Trophoblast cell (in vitro differentiated cells and primary cell): ENCODE measurements around the gene RAD51B.
A peak's percentile ranks its signal among the peaks of the same experiment; 100 is the strongest.
"Not testable (repeated sequence)": the region's sequence is repeated elsewhere in the genome, so short reads cannot be mapped to it uniquely, and the experiment has no call there.

Experiments
- DNase-seq, 2 donors: peaks; one replicate each; pipeline ENCODE4 v3.0.0-alpha.2; 2016
- H2AFZ ChIP-seq: 2 replicates; pipeline ENCODE4 v1.6.1; 2013; ENCODE audit warnings: low read length, moderate library complexity, mild to moderate bottlenecking; ENCODE audit not compliant: insufficient read depth, poor library complexity
- H2AK5ac ChIP-seq: 2 replicates; pipeline ENCODE4 v1.6.1; 2013; ENCODE audit warnings: mild to moderate bottlenecking, low read length
- H2BK120ac ChIP-seq: 2 replicates; pipeline ENCODE4 v1.6.1; 2013; ENCODE audit warnings: low read length, mild to moderate bottlenecking, moderate library complexity; ENCODE audit not compliant: insufficient read depth, poor library complexity
- H2BK12ac ChIP-seq: 2 replicates; pipeline ENCODE4 v1.6.1; 2013; ENCODE audit warnings: mild to moderate bottlenecking, low read length, moderate library complexity
- H2BK5ac ChIP-seq: 2 replicates; pipeline ENCODE4 v1.6.1; 2013; ENCODE audit warnings: low read length, low read depth, moderate library complexity, mild to moderate bottlenecking; ENCODE audit not compliant: poor library complexity
- H3K14ac ChIP-seq: 2 replicates; pipeline ENCODE4 v1.6.1; 2013; ENCODE audit warnings: mild to moderate bottlenecking, low read length
- H3K18ac ChIP-seq: 2 replicates; pipeline ENCODE4 v1.6.1; 2013; ENCODE audit warnings: mild to moderate bottlenecking, low read length
- H3K23ac ChIP-seq: 2 replicates; pipeline ENCODE4 v1.6.1; 2013; ENCODE audit warnings: low read length
- H3K27ac ChIP-seq: 2 replicates; pipeline ENCODE4 v1.5.1; 2013; ENCODE audit warnings: low read depth, mild to moderate bottlenecking, inconsistent platforms, low read length, moderate library complexity
- H3K27me3 ChIP-seq: 2 replicates; pipeline ENCODE4 v1.6.1; 2013; ENCODE audit warnings: inconsistent platforms, mild to moderate bottlenecking, low read length, moderate library complexity; ENCODE audit not compliant: insufficient read depth
- H3K36me3 ChIP-seq, 2 experiments: 1 replicate in 1 of 2; 2 replicates in 1 of 2; pipeline ENCODE4 v1.6.1; 2013; ENCODE audit warnings: low read length in 2 of 2, mild to moderate bottlenecking in 2 of 2, moderate library complexity in 1 of 2; ENCODE audit not compliant: insufficient read depth in 2 of 2, control insufficient read depth in 1 of 2
- H3K4ac ChIP-seq: 2 replicates; pipeline ENCODE4 v1.6.1; 2013; ENCODE audit warnings: low read depth, mild to moderate bottlenecking, low read length, moderate library complexity
- H3K4me1 ChIP-seq, 2 experiments: 1 replicate in 1 of 2; 2 replicates in 1 of 2; pipeline ENCODE4 v1.6.1; 2013; ENCODE audit warnings: low read length in 2 of 2, mild to moderate bottlenecking in 2 of 2, moderate library complexity in 1 of 2; ENCODE audit not compliant: insufficient read depth in 2 of 2, control insufficient read depth in 1 of 2
- H3K4me2 ChIP-seq: 2 replicates; pipeline ENCODE4 v1.6.1; 2013; ENCODE audit warnings: inconsistent platforms, mild to moderate bottlenecking, low read length, moderate library complexity
- H3K4me3 ChIP-seq: 2 replicates; pipeline ENCODE4 v1.5.1; 2013; ENCODE audit warnings: mild to moderate bottlenecking, low read depth, low read length, inconsistent platforms
- H3K79me1 ChIP-seq: one replicate; pipeline ENCODE4 v1.6.1; 2013; ENCODE audit warnings: low read length
- H3K79me2 ChIP-seq: 2 replicates; pipeline ENCODE4 v1.6.1; 2013; ENCODE audit warnings: low read length, mild to moderate bottlenecking; ENCODE audit not compliant: control insufficient read depth, insufficient read depth, poor library complexity
- H3K9ac ChIP-seq: 2 replicates; pipeline ENCODE4 v1.6.1; 2013; ENCODE audit warnings: mild to moderate bottlenecking, low read length
- H3K9me3 ChIP-seq: 2 replicates; pipeline ENCODE4 v1.6.1; 2013; ENCODE audit warnings: low read depth, mild to moderate bottlenecking, control low read depth, inconsistent platforms, low read length; ENCODE audit not compliant: insufficient read depth
- H4K12ac ChIP-seq: 2 replicates; pipeline ENCODE4 v1.6.1; 2013; ENCODE audit warnings: low read depth, mild to moderate bottlenecking, low read length, moderate library complexity
- H4K8ac ChIP-seq: 2 replicates; pipeline ENCODE4 v1.6.1; 2013; ENCODE audit warnings: low read depth, mild to moderate bottlenecking, low read length, moderate library complexity
- H4K91ac ChIP-seq: one replicate; pipeline ENCODE4 v1.6.1; 2013; ENCODE audit warnings: low read depth, mild to moderate bottlenecking, low read length, moderate library complexity
- WGBS: extraction: QIAGEN DNeasy Blood & Tissue Kit; methylation state at CpG from one replicate; pipeline ENCODE4 v1.1.7; 2013; ENCODE audit warnings: missing lambda C conversion rate; ENCODE audit not compliant: insufficient read length, insufficient coverage; ENCODE audit errors: extremely low coverage; 5-methylcytosine and 5-hydroxymethylcytosine counted together

RAD51B gene

DNA sequence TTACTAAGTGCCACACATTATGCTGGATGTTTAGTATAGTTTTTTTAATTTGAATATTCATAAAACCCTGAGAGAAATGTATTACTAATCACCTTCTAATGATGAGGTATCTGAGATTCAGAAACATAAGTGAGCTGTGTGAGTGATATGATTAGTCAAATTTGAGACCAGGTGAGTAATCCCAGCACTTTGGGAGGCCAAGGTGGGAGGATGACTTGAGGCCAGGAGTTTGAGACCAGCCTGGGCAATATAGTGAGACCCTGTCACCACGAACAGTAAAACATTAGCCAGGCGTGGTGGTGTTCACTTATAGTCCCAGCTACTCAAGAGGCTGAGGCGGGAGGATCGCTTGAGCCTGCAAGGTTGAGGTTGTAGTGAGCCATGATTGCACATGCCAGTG, 438.4 kb downstream of the RAD51B start:
- H3K4me2 ChIP-seq, result no peak overlapping the region
- H3K79me1 ChIP-seq, result peaks cover 18% of the 10 kb centered on the region
- H4K12ac ChIP-seq, result no peak overlapping the region
- H3K27ac ChIP-seq, result no peak overlapping the region
- H3K23ac ChIP-seq, result no peak overlapping the region
- peak overlapping the region; percentile 77 for H4K91ac ChIP-seq
- no peak overlapping the region for H3K9ac ChIP-seq
- H3K18ac ChIP-seq, result peak overlapping the region; percentile 57
- peak overlapping the region; percentile 10 for H3K4me3 ChIP-seq
- peak overlapping the region; percentile 21 for H2AK5ac ChIP-seq
- H3K27me3 ChIP-seq, result no peaks in the 10 kb centered on the region
- H2BK120ac ChIP-seq, result peak overlapping the region; percentile 48
- no CpG with 5 or more reads among the region's 4 CpGs for WGBS
- H4K8ac ChIP-seq, result no peak overlapping the region
- peaks cover 2% of the 10 kb centered on the region for H3K9me3 ChIP-seq
- DNase-seq, result no peak
- H3K36me3 ChIP-seq, result no peaks in the 10 kb centered on the region
- H2BK5ac ChIP-seq, result no peak overlapping the region
- H2BK12ac ChIP-seq, result peak overlapping the region; percentile 74
- no peaks in the 10 kb centered on the region for H3K79me2 ChIP-seq
- peak overlapping the region; percentile 24 for H3K4ac ChIP-seq
- peak overlapping the region; percentile 41 for H3K14ac ChIP-seq
- no peak overlapping the region for H2AFZ ChIP-seq
- H3K4me1 ChIP-seq, result peaks cover 6 to 12% of the 10 kb centered on the region in 2 experiments

DNA sequence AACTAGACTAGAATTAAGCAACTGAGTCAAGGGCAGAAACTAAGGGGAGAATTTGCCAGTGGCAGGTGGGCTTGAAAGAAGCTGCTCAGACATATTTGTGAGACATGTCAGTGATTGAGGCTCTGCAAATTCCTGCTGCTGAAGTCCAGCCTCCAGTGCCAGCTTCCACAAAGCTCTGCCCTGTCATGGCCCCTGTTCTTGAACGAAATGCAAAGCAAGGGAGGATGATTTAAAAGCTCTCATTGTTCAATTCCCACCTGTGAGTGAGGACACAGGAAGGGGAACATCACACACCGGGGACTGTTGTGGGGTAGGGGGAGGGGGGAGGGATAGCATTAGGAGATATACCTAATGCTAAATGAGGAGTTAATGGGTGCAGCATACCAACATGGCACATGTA, 439.4 kb downstream of the RAD51B start:
- not testable (repeated sequence) for H3K9me3 ChIP-seq, H3K14ac ChIP-seq, H3K23ac ChIP-seq, H2AFZ ChIP-seq, DNase-seq, H2BK5ac ChIP-seq, H4K8ac ChIP-seq, H3K79me2 ChIP-seq, H3K18ac ChIP-seq, H3K4ac ChIP-seq, H4K12ac ChIP-seq, H3K4me2 ChIP-seq, H3K36me3 ChIP-seq, H3K27me3 ChIP-seq, H3K27ac ChIP-seq, H3K4me3 ChIP-seq, H3K9ac ChIP-seq
- no CpG with 5 or more reads among the region's 2 CpGs for WGBS
- peak overlapping the region; percentile 63 for H2BK12ac ChIP-seq
- peaks cover 6 to 12% of the 10 kb centered on the region in 2 experiments for H3K4me1 ChIP-seq
- H2BK120ac ChIP-seq, result peak overlapping the region; percentile 39
- H2AK5ac ChIP-seq, result peak overlapping the region; percentile 49
- H3K79me1 ChIP-seq, result peaks cover 18% of the 10 kb centered on the region
- peak overlapping the region; percentile 36 for H4K91ac ChIP-seq

DNA sequence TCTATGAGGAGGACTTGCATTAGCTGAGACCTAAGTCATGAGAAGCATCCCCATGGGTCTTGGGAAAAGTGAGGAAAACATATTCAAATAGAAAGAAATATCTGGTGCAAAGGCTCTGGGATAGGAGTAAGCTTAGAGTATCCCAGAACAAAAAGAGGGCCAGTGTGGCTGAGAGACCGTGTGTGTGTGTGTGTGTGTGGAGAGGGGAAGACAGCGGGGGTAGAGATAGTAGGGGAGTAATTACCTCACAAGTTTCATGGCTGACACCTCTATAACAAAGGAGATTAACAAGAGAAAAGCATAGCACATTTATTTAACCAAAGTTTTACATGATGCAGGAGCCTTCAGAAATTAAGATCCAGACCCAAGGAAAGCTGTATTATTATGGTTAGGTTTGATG, 440.5 kb downstream of the RAD51B start:
- peak overlapping the region; percentile 81 for H2BK120ac ChIP-seq
- H3K9me3 ChIP-seq, result peaks cover 2% of the 10 kb centered on the region
- no peak overlapping the region for H4K8ac ChIP-seq
- DNase-seq, result no peak
- H4K91ac ChIP-seq, result peak overlapping the region; percentile 88
- H2BK5ac ChIP-seq, result peak overlapping the region; percentile 54
- H3K4ac ChIP-seq, result peak overlapping the region; percentile 21
- no peak overlapping the region for H2AK5ac ChIP-seq
- no peak overlapping the region for H3K18ac ChIP-seq
- H3K27me3 ChIP-seq, result no peaks in the 10 kb centered on the region
- no peaks in the 10 kb centered on the region for H3K79me2 ChIP-seq
- H3K4me2 ChIP-seq, result no peak overlapping the region
- H3K27ac ChIP-seq, result peak overlapping the region; percentile 16
- H3K4me1 ChIP-seq, result peaks cover 6 to 12% of the 10 kb centered on the region in 2 experiments
- H3K79me1 ChIP-seq, result peaks cover 18% of the 10 kb centered on the region
- peak overlapping the region; percentile 48 for H3K14ac ChIP-seq
- H4K12ac ChIP-seq, result no peak overlapping the region
- H3K36me3 ChIP-seq, result no peaks in the 10 kb centered on the region
- H2AFZ ChIP-seq, result no peak overlapping the region
- H3K9ac ChIP-seq, result no peak overlapping the region
- no peak overlapping the region for H3K4me3 ChIP-seq
- peak overlapping the region; percentile 82 for H2BK12ac ChIP-seq
- no CpG with 5 or more reads among the region's 2 CpGs for WGBS
- H3K23ac ChIP-seq, result no peak overlapping the region

DNA sequence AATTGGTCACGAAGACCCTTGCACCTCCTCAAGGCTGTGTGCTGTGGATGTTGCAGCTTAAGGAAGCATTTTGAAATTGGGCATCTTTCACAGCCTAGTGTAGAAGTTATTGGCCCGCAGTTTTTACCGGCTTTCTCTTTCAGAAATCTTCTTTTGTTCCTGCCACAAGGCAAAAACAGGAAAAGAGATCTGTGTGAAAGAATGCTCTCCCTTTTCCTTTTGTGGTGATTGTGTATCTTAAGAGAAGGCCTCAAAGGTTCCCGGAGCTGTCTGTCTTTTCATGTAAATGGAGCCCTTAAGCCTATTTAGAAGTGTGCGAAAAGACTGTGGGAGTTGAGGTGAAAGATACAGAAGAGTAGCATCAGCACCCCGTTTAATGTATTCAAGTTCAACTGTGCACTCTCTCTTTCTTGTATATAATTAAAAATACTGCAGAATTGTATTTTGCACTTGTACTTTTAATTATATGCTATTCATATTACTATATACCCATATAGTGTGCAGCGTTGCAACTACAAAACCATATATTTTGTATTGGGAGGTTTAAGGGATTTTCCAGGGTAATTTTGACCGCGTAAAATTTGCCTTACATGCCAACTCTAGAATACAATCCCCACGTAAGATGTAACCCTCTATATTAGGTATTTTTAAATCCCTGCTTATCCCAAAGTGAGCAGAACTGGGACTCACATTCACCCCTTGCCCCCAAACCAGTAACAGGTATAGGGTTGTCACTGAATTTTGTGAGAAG, 441.7 kb downstream of the RAD51B start:
- WGBS, result no CpG with 5 or more reads among the region's 10 CpGs
- H3K79me2 ChIP-seq, result no peaks in the 10 kb centered on the region
- peak overlapping the region; percentile 37 for H2BK5ac ChIP-seq
- no peak for DNase-seq
- H4K91ac ChIP-seq, result peak overlapping the region; percentile 78
- H3K23ac ChIP-seq, result no peak overlapping the region
- no peak overlapping the region for H4K12ac ChIP-seq
- H3K14ac ChIP-seq, result peak overlapping the region; percentile 71
- peak overlapping the region; percentile 60 for H2BK120ac ChIP-seq
- H3K4me1 ChIP-seq, result peaks cover 6 to 9% of the 10 kb centered on the region in 2 experiments
- peaks cover 13% of the 10 kb centered on the region for H3K79me1 ChIP-seq
- H3K4me3 ChIP-seq, result no peak overlapping the region
- peak overlapping the region; percentile 68 for H4K8ac ChIP-seq
- no peak overlapping the region for H3K9ac ChIP-seq
- H3K36me3 ChIP-seq, result no peaks in the 10 kb centered on the region
- H3K9me3 ChIP-seq, result peaks cover 2% of the 10 kb centered on the region
- H3K4ac ChIP-seq, result peak overlapping the region; percentile 37
- peak overlapping the region; percentile 71 for H2AK5ac ChIP-seq
- peak overlapping the region; percentile 56 for H3K18ac ChIP-seq
- peak overlapping the region; percentile 87 for H2BK12ac ChIP-seq
- peak overlapping the region; percentile 72 for H3K27ac ChIP-seq
- H3K27me3 ChIP-seq, result no peaks in the 10 kb centered on the region
- H2AFZ ChIP-seq, result no peak overlapping the region
- no peak overlapping the region for H3K4me2 ChIP-seq
